Neural progenitor cell (in vitro differentiated cells): ENCODE data around the gene SPINT4.
"Not testable (repeated sequence)": the region's sequence is repeated elsewhere in the genome, so short reads cannot be mapped to it uniquely, and the experiment has no call there.

Source experiments
- EZH2 ChIP-seq: fragments of 200-600 bp; sonication (generic); IDR thresholded peaks from 2 replicates; pipeline ENCODE4 v1.6.1; 2017; ENCODE audit warnings: antibody characterized with exemption, mild to moderate bottlenecking, moderate library complexity
- EZH2phosphoT487 ChIP-seq: fragments of 200-600 bp; sonication (generic); IDR thresholded peaks from 2 replicates; pipeline ENCODE4 v1.6.1; 2017; ENCODE audit warnings: antibody characterized with exemption
- TF ChIP-seq, protein P1 (sequence below): fragments of 200-600 bp; sonication (generic); IDR thresholded peaks from 2 replicates; pipeline ENCODE4 v1.5.1; 2017; ENCODE audit warnings: antibody characterized with exemption, mild to moderate bottlenecking

- TF ChIP-seq, protein P1, sequence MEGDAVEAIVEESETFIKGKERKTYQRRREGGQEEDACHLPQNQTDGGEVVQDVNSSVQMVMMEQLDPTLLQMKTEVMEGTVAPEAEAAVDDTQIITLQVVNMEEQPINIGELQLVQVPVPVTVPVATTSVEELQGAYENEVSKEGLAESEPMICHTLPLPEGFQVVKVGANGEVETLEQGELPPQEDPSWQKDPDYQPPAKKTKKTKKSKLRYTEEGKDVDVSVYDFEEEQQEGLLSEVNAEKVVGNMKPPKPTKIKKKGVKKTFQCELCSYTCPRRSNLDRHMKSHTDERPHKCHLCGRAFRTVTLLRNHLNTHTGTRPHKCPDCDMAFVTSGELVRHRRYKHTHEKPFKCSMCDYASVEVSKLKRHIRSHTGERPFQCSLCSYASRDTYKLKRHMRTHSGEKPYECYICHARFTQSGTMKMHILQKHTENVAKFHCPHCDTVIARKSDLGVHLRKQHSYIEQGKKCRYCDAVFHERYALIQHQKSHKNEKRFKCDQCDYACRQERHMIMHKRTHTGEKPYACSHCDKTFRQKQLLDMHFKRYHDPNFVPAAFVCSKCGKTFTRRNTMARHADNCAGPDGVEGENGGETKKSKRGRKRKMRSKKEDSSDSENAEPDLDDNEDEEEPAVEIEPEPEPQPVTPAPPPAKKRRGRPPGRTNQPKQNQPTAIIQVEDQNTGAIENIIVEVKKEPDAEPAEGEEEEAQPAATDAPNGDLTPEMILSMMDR = not testable (repeated sequence)
- TF ChIP-seq EZH2, EZH2phosphoT487: not testable (repeated sequence)
These were observed 5.9 kb upstream of the SPINT4 start for GRCh38 chr20:45716141-45716688.
